Mesendoderm (in vitro differentiated cells): Measurements from ENCODE around the gene OR10A6.

ENCODE experiments used
- DNase-seq: peaks from one replicate; pipeline ENCODE4 v3.0.0; 2013
- H2AK5ac ChIP-seq: 2 replicates; pipeline ENCODE4 v1.6.1; 2013; ENCODE audit warnings: low read length, inconsistent platforms
- H2BK120ac ChIP-seq: 2 replicates; pipeline ENCODE4 v1.6.1; 2013; ENCODE audit warnings: low read depth, mild to moderate bottlenecking, low read length, moderate library complexity, mixed read lengths
- H2BK15ac ChIP-seq: replicated peaks from 2 replicates; pipeline ENCODE4 v1.6.1; 2013; ENCODE audit warnings: low read depth, mild to moderate bottlenecking, moderate library complexity
- H2BK5ac ChIP-seq: 2 replicates; pipeline ENCODE4 v1.6.1; 2013; ENCODE audit warnings: low read length, inconsistent platforms
- H3K18ac ChIP-seq: 2 replicates; pipeline ENCODE4 v1.6.1; 2013; ENCODE audit warnings: mild to moderate bottlenecking, low read length, mixed read lengths
- H3K23ac ChIP-seq: one replicate; pipeline ENCODE4 v1.6.1; 2013; ENCODE audit warnings: low read length
- H3K27ac ChIP-seq: 2 replicates; pipeline ENCODE4 v1.5.1; 2013; ENCODE audit warnings: low read depth, mild to moderate bottlenecking, inconsistent platforms, low read length, moderate library complexity
- H3K27me3 ChIP-seq: 2 replicates; pipeline ENCODE4 v1.6.1; 2013; ENCODE audit warnings: low read length, control low read depth, mild to moderate bottlenecking, inconsistent platforms; ENCODE audit not compliant: insufficient read depth, poor library complexity
- H3K36me3 ChIP-seq: 2 replicates; pipeline ENCODE4 v1.6.1; 2013; ENCODE audit warnings: low read length, inconsistent platforms; ENCODE audit not compliant: control insufficient read depth, insufficient read depth
- H3K4ac ChIP-seq: one replicate; pipeline ENCODE4 v1.6.1; 2013; ENCODE audit warnings: low read depth, mild to moderate bottlenecking, low read length, moderate library complexity
- H3K4me1 ChIP-seq: 2 replicates; pipeline ENCODE4 v1.6.1; 2013; ENCODE audit warnings: low read depth, low read length, inconsistent platforms; ENCODE audit not compliant: control insufficient read depth
- H3K4me2 ChIP-seq: 2 replicates; pipeline ENCODE4 v1.6.1; 2013; ENCODE audit warnings: low read length
- H3K4me3 ChIP-seq: 2 replicates; pipeline ENCODE4 v1.5.1; 2013; ENCODE audit warnings: mild to moderate bottlenecking, low read length
- H3K56ac ChIP-seq: one replicate; pipeline ENCODE4 v1.6.1; 2013; ENCODE audit warnings: low read length
- H3K79me1 ChIP-seq: 2 replicates; pipeline ENCODE4 v1.6.1; 2013; ENCODE audit warnings: low read length, inconsistent platforms
- H3K79me2 ChIP-seq: 2 replicates; pipeline ENCODE4 v1.6.1; 2013; ENCODE audit warnings: mild to moderate bottlenecking, low read length; ENCODE audit not compliant: control insufficient read depth, insufficient read depth
- H3K9ac ChIP-seq: 2 replicates; pipeline ENCODE4 v1.6.1; 2013; ENCODE audit warnings: low read length, inconsistent platforms
- H4K5ac ChIP-seq: one replicate; pipeline ENCODE4 v1.6.1; 2013; ENCODE audit warnings: low read length
- H4K8ac ChIP-seq: one replicate; pipeline ENCODE4 v1.6.1; 2013; ENCODE audit warnings: low read depth, mild to moderate bottlenecking, control low read depth, low read length, moderate library complexity
- WGBS: extraction: QIAGEN DNeasy Blood & Tissue Kit; methylation state at CpG from one replicate; pipeline ENCODE4 v1.1.7; 2013; ENCODE audit warnings: low lambda C conversion rate, missing lambda C conversion rate; ENCODE audit not compliant: insufficient coverage; ENCODE audit errors: extremely low coverage; 5-methylcytosine and 5-hydroxymethylcytosine counted together

Gene OR10A6

GRCh38 chr11:7936615-7937014, 5.5 kb upstream of the OR10A6 start:
- Histone ChIP-seq H3K4ac (no peak overlapping the region), H2BK15ac (no peak overlapping the region), H3K18ac (no peak overlapping the region), H3K4me1 (no peaks in the 10 kb centered on the region), H3K9ac (no peak overlapping the region), H3K79me2 (no peaks in the 10 kb centered on the region), H3K23ac (no peak overlapping the region), H3K4me3 (no peak overlapping the region), H3K56ac (no peak overlapping the region), H4K8ac (no peak overlapping the region), H3K79me1 (no peaks in the 10 kb centered on the region), H2BK5ac (no peak overlapping the region), H4K5ac (no peak overlapping the region), H2BK120ac (no peak overlapping the region), H3K27me3 (no peaks in the 10 kb centered on the region), H2AK5ac (no peak overlapping the region), H3K36me3 (no peaks in the 10 kb centered on the region), H3K4me2 (no peak overlapping the region), H3K27ac (no peak overlapping the region)
- no CpG with 5 or more reads among the region's 1 CpG for WGBS
- DNase-seq = no peak

- no peaks in the 10 kb centered on the region for H3K4me1 ChIP-seq
- no peak overlapping the region for H2BK5ac ChIP-seq
- WGBS = no CpG with 5 or more reads among the region's 6 CpGs
- H3K4ac ChIP-seq = no peak overlapping the region
- no peak overlapping the region for H2BK120ac ChIP-seq
- no peaks in the 10 kb centered on the region for H3K79me2 ChIP-seq
- H3K9ac ChIP-seq = no peak overlapping the region
- no peak overlapping the region for H3K56ac ChIP-seq
- no peak overlapping the region for H2AK5ac ChIP-seq
- no peak overlapping the region for H2BK15ac ChIP-seq
- no peaks in the 10 kb centered on the region for H3K27me3 ChIP-seq
- H3K4me2 ChIP-seq = no peak overlapping the region
- DNase-seq = no peak
- H3K23ac ChIP-seq = no peak overlapping the region
- no peak overlapping the region for H3K4me3 ChIP-seq
- H4K5ac ChIP-seq = no peak overlapping the region
- H4K8ac ChIP-seq = no peak overlapping the region
- no peaks in the 10 kb centered on the region for H3K36me3 ChIP-seq
- no peak overlapping the region for H3K27ac ChIP-seq
- no peak overlapping the region for H3K18ac ChIP-seq
- no peaks in the 10 kb centered on the region for H3K79me1 ChIP-seq
These were observed 3.4 kb downstream of the OR10A6 start for GRCh38 chr11:7927635-7928034.

GRCh38 chr11:7924536-7924935, 6.5 kb downstream of the OR10A6 start:
- no peaks in the 10 kb centered on the region for H3K27me3 ChIP-seq
- H4K5ac ChIP-seq = no peak overlapping the region
- H3K4me2 ChIP-seq = no peak overlapping the region
- H3K4me1 ChIP-seq = no peaks in the 10 kb centered on the region
- no peak overlapping the region for H4K8ac ChIP-seq
- H2BK5ac ChIP-seq = no peak overlapping the region
- H3K18ac ChIP-seq = no peak overlapping the region
- no peak overlapping the region for H3K56ac ChIP-seq
- WGBS = no CpG with 5 or more reads among the region's 2 CpGs
- H3K79me1 ChIP-seq = no peaks in the 10 kb centered on the region
- H2BK120ac ChIP-seq = no peak overlapping the region
- H2AK5ac ChIP-seq = no peak overlapping the region
- H2BK15ac ChIP-seq = no peak overlapping the region
- H3K4ac ChIP-seq = no peak overlapping the region
- DNase-seq = peak; percentile 36
- H3K4me3 ChIP-seq = no peak overlapping the region
- no peaks in the 10 kb centered on the region for H3K36me3 ChIP-seq
- no peak overlapping the region for H3K27ac ChIP-seq
- H3K23ac ChIP-seq = no peak overlapping the region
- no peak overlapping the region for H3K9ac ChIP-seq
- no peaks in the 10 kb centered on the region for H3K79me2 ChIP-seq

- Histone ChIP-seq H3K79me2 (no peaks in the 10 kb centered on the region), H3K27me3 (no peaks in the 10 kb centered on the region), H2BK15ac (no peak overlapping the region), H3K4me1 (no peaks in the 10 kb centered on the region), H4K5ac (no peak overlapping the region), H3K79me1 (no peaks in the 10 kb centered on the region), H2BK120ac (no peak overlapping the region), H4K8ac (no peak overlapping the region), H3K4ac (no peak overlapping the region), H3K23ac (no peak overlapping the region), H3K18ac (no peak overlapping the region), H3K27ac (no peak overlapping the region), H2AK5ac (no peak overlapping the region), H2BK5ac (no peak overlapping the region), H3K4me2 (no peak overlapping the region), H3K4me3 (no peak overlapping the region), H3K9ac (no peak overlapping the region), H3K36me3 (no peaks in the 10 kb centered on the region), H3K56ac (no peak overlapping the region)
- no peak for DNase-seq
- no CpG with 5 or more reads among the region's 2 CpGs for WGBS
These were observed 12.9 kb downstream of the OR10A6 start for GRCh38 chr11:7918141-7918540.

- no peak overlapping the region for H2BK15ac ChIP-seq
- no peaks in the 10 kb centered on the region for H3K27me3 ChIP-seq
These were observed 20.1 kb downstream of the OR10A6 start for GRCh38 chr11:7911011-7911410.

GRCh38 chr11:7910286-7910788, 20.7 kb downstream of the OR10A6 start:
- Histone ChIP-seq H4K8ac (no peak overlapping the region), H2BK15ac (peak overlapping the region; percentile 99), H3K27me3 (no peaks in the 10 kb centered on the region), H2BK5ac (peak overlapping the region; percentile 84), H4K5ac (no peak overlapping the region), H3K36me3 (no peaks in the 10 kb centered on the region), H3K79me1 (no peaks in the 10 kb centered on the region), H3K79me2 (peaks cover 3% of the 10 kb centered on the region), H3K4me3 (no peak overlapping the region), H2BK120ac (peak overlapping the region; percentile 61), H3K18ac (peak overlapping the region; percentile 68), H3K4ac (peak overlapping the region; percentile 55), H3K9ac (no peak overlapping the region), H2AK5ac (no peak overlapping the region), H3K4me1 (peaks cover 12% of the 10 kb centered on the region), H3K27ac (peak overlapping the region; percentile 81), H3K56ac (peak overlapping the region; percentile 4), H3K4me2 (no peak overlapping the region), H3K23ac (no peak overlapping the region)
- peak; percentile 77 for DNase-seq
- no CpG with 5 or more reads among the region's 2 CpGs for WGBS

More at GRCh38 chr11:7911011-7911410, 20.1 kb downstream of the OR10A6 start:
- Histone ChIP-seq H4K8ac (no peak overlapping the region), H4K5ac (no peak overlapping the region), H3K23ac (no peak overlapping the region), H2BK120ac (no peak overlapping the region), H3K18ac (no peak overlapping the region), H3K79me2 (no peaks in the 10 kb centered on the region), H3K4me3 (no peak overlapping the region), H3K27ac (no peak overlapping the region), H3K4me2 (no peak overlapping the region), H3K79me1 (no peaks in the 10 kb centered on the region), H2BK5ac (peak overlapping the region; percentile 57), H2AK5ac (no peak overlapping the region), H3K36me3 (no peaks in the 10 kb centered on the region), H3K4me1 (peaks cover 12% of the 10 kb centered on the region), H3K4ac (no peak overlapping the region), H3K56ac (peak overlapping the region; percentile 36), H3K9ac (no peak overlapping the region)
- DNase-seq = no peak
